GM12878 (cell line): ENCODE measurements around the gene CIAO2A. TPM values are rescaled to one million over a fixed set of nuclear protein-coding genes. Genes with fewer than 3 reads are reported as not detected.

Source experiments
- ATAC-seq: fragments of 200-7000 bp; cut with Tn5 transposase; 3 replicates; pipeline ENCODE4 v1.9.1; 2020; ENCODE audit warnings: mild to moderate bottlenecking, moderate library complexity
- BruUV-seq: library from RNA; stranded (reverse); fragments of 400-500 nt; replicated peaks from 2 replicates; lab custom pipeline; 2021; lab: Mats Ljungman, UMichigan
- CTCF ChIA-PET: fragments of 300-600 bp; sonication (Branson Sonifier 250); formaldehyde crosslinking; extraction: SDS; loops from one replicate; lab custom pipeline; 2021; ENCODE audit warnings: inconsistent platforms; lab: Yijun Ruan, JAX
- POLR2A ChIA-PET: fragments of 350-600 bp; formaldehyde crosslinking; extraction: SDS; loops from one replicate; lab custom pipeline; 2021; ENCODE audit warnings: inconsistent platforms; lab: Charles Lee
- RAD21 ChIA-PET: fragments of 300-600 bp; sonication (Branson Sonifier 250); formaldehyde crosslinking; loops from one replicate; lab custom pipeline; 2023; ENCODE audit warnings: antibody characterized with exemption; ENCODE audit not compliant: unreplicated experiment; lab: Charles Lee
- SMC1A ChIA-PET: fragments of 300-600 bp; sonication (Branson Sonifier 250); formaldehyde crosslinking; loops from one replicate; lab custom pipeline; 2023; ENCODE audit not compliant: unreplicated experiment, uncharacterized antibody; lab: Charles Lee
- DNase-seq: peaks from one replicate; pipeline ENCODE4 v3.0.0-alpha.2; 2011; ENCODE audit warnings: low read depth, low spot score
- FAIRE-seq: peaks from 3 replicates; lab custom pipeline; 2011; peaks lifted over from hg19 to GRCh38; lab: Jason Lieb, UNC
- H2AFZ ChIP-seq: 2 replicates; pipeline ENCODE4 v1.6.0; 2011; ENCODE audit warnings: low read depth, low read length, control low read depth; ENCODE audit not compliant: control insufficient read depth
- H3K27ac ChIP-seq: 2 replicates; pipeline ENCODE4 v1.5.1; 2011; ENCODE audit warnings: control low read depth; ENCODE audit not compliant: control insufficient read depth, insufficient read depth
- H3K27me3 ChIP-seq, 2 experiments: replicated peaks in 1 of 2; 2 replicates each; pipeline versions ENCODE4 v1.6.0 to v1.6.1; 2011; ENCODE audit warnings: low read length in 1 of 2; ENCODE audit not compliant: control insufficient read depth in 2 of 2, insufficient read depth in 2 of 2
- H3K36me3 ChIP-seq, 2 experiments: 2 replicates each; pipeline ENCODE4 v1.5.1; 2011; ENCODE audit warnings: low read length in 1 of 2; ENCODE audit not compliant: control insufficient read depth in 2 of 2, insufficient read depth in 2 of 2
- H3K4me1 ChIP-seq: 2 replicates; pipeline ENCODE4 v1.6.1; 2011; ENCODE audit warnings: mild to moderate bottlenecking, low read length, moderate library complexity, mixed read lengths; ENCODE audit not compliant: control insufficient read depth, insufficient read depth
- H3K4me2 ChIP-seq: 2 replicates; pipeline ENCODE4 v1.6.0; 2011; ENCODE audit warnings: control low read depth; ENCODE audit not compliant: control insufficient read depth, insufficient read depth
- H3K4me3 ChIP-seq: fragments of 200-600 bp; sonication (generic); 2 replicates; pipeline ENCODE4 v1.5.1; 2016
- H3K79me2 ChIP-seq: 2 replicates; pipeline ENCODE4 v1.6.0; 2011; ENCODE audit warnings: low read length; ENCODE audit not compliant: control insufficient read depth, insufficient read depth
- H3K9ac ChIP-seq: 2 replicates; pipeline ENCODE4 v1.8.0; 2011; ENCODE audit warnings: low read length, control low read depth, mixed read lengths; ENCODE audit not compliant: control insufficient read depth, insufficient read depth
- H3K9me3 ChIP-seq: replicated peaks from 3 replicates; pipeline ENCODE4 v1.5.1; 2011; ENCODE audit warnings: mild to moderate bottlenecking, low read length; ENCODE audit not compliant: control insufficient read depth, insufficient read depth
- H4K20me1 ChIP-seq: 2 replicates; pipeline ENCODE4 v1.6.0; 2011; ENCODE audit not compliant: control insufficient read depth, insufficient read depth
- ATF7 ChIP-seq: fragments of 450-650 bp; IDR thresholded peaks from 2 replicates; pipeline ENCODE4 v1.6.1; 2016; ENCODE audit warnings: low read depth, mild to moderate bottlenecking
- IRF4 ChIP-seq: IDR thresholded peaks from 2 replicates; pipeline ENCODE4 v1.6.1; 2011; ENCODE audit warnings: low read depth, low read length
- NFIC ChIP-seq: IDR thresholded peaks from 2 replicates; pipeline ENCODE4 v1.6.1; 2012; ENCODE audit warnings: low read depth, mild to moderate bottlenecking, inconsistent platforms, low read length, moderate library complexity
- POLR2AphosphoS5 ChIP-seq: IDR thresholded peaks from 2 replicates; pipeline ENCODE4 v1.6.1; 2011; ENCODE audit warnings: mild to moderate bottlenecking, low read length, inconsistent platforms
- POU2F2 ChIP-seq: IDR thresholded peaks from 3 replicates; pipeline ENCODE4 v1.6.1; 2011; ENCODE audit warnings: low read depth, mild to moderate bottlenecking, low read length, borderline replicate concordance
- SP1 ChIP-seq: IDR thresholded peaks from one replicate; pipeline ENCODE4 v1.6.1; 2011; ENCODE audit warnings: low read depth, low read length
- ZBED1 ChIP-seq: IDR thresholded peaks from 2 replicates; pipeline ENCODE4 v1.6.1; 2016; ENCODE audit warnings: borderline replicate concordance
- WGBS: methylation state at CpG from one replicate; pipeline ENCODE4 v1.1.6; 2016; ENCODE audit warnings: low lambda C conversion rate; ENCODE audit not compliant: insufficient replicate concordance, insufficient coverage; ENCODE audit errors: missing lambda C conversion rate; 5-methylcytosine and 5-hydroxymethylcytosine counted together
- in situ Hi-C: fragments of 300-500 bp; cut with MboI; formaldehyde crosslinking; loops from 9 replicates; pipeline ENCODE4 v1.14.3; 2018; ENCODE audit warnings: mixed read lengths
- intact Hi-C: fragments of 100-400 bp; cut with micrococcal nuclease; formaldehyde crosslinking; loops from one replicate; pipeline ENCODE4 v1.14.2; 2022; ENCODE audit not compliant: unreplicated experiment
- polyA plus RNA-seq, 11 experiments: library from polyadenylated mRNA; depleted of rRNA in 4 of 11; unstranded in 6 of 11; stranded (reverse) in 5 of 11; fragments of >200 nt; fragmentation: Nextera tagmentation in 4 of 11; fragmentation: Illumina TruSeq in 1 of 11; extraction: Ambion mirVana in 4 of 11; extraction: Trizol in 1 of 11; gene quantifications; 1 replicate in 1 of 11; 2 replicates in 10 of 11; pipeline versions ENCODE4 v1.2.1 to v1.2.3, GENCODE V29; 2011 to 2016; ENCODE audit warnings: inconsistent platforms in 2 of 11, missing spikeins in 2 of 11, low read depth in 1 of 11
- total RNA-seq, 4 experiments: library from RNA; depleted of rRNA in 3 of 4; stranded (reverse); fragments of >200 nt in 3 of 4; fragmentation: Illumina TruSeq in 1 of 4; extraction: Trizol in 1 of 4; gene quantifications; 2 replicates each; pipeline versions ENCODE4 v1.2.1 to v1.2.3, GENCODE V29; 2013 to 2021
- TF ChIP-seq, protein P1 (sequence below): fragments of 450-650 bp; IDR thresholded peaks from 2 replicates; pipeline ENCODE4 v1.6.1; 2018; ENCODE audit warnings: borderline replicate concordance, mild to moderate bottlenecking; ENCODE audit not compliant: partially characterized antibody

Gene CIAO2A
- total and polyA plus RNA-seq, 10 of the 15 experiments (the other 5 are each of a cell fraction or from before 2014, with no cell fraction given): 94.5 to 400 (median 204) TPM

DNA sequence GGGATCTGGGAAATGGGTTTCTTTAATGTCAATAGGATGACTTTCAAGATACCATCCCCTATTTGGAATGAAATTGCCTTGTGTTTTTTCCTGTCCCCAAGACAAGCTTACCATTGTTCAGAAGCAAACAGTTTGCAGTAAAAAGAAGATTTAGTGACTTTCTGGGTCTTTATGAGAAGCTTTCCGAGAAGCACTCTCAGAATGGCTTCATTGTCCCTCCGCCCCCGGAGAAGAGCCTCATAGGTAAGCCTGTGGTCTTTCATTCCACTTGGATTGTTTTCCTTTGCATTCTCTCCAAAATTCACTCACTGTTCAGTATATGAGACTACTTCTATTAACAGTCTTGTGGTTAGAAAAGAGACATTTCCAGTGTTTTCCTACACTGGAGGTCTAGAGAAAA lies 32.3 kb upstream of the CIAO2A start:
- Histone ChIP-seq H3K36me3 (peaks cover 18 to 48% of the 10 kb centered on the region in 2 experiments), H3K9ac (no peak overlapping the region), H3K4me1 (no peaks in the 10 kb centered on the region), H4K20me1 (no peaks in the 10 kb centered on the region), H3K79me2 (no peaks in the 10 kb centered on the region), H3K4me2 (no peak overlapping the region), H3K9me3 (no peaks in the 10 kb centered on the region; the same call in 2 of the 3 replicates), H3K4me3 (no peak overlapping the region), H3K27ac (no peak overlapping the region), H3K27me3 (no peaks in the 10 kb centered on the region), H2AFZ (no peak overlapping the region)
- CTCF ChIA-PET: interaction anchor here (0.6 to 2.0 kb wide), 4 partner anchors 15 to 419 kb away, joined by 3 to 13 read pairs (median 4); no protein-coding TSS in a partner anchor
- DNase-seq: no peak
- intact Hi-C loops (no loop called here), in situ Hi-C loops (no loop called here)
- no peak for ATAC-seq
- no peak for FAIRE-seq
- RAD21 ChIA-PET: no interaction called here
- no peak for TF ChIP-seq ZBED1
- TF ChIP-seq NFIC: no peak
- POLR2A ChIA-PET: interaction anchor here (0.7 kb wide), 1 partner anchor 621 kb away, joined by 8 read pairs; no protein-coding TSS in a partner anchor
- BruUV-seq: no TSS peak
- SMC1A ChIA-PET: interaction anchor here (1.4 kb wide), 1 partner anchor 14 kb away, joined by 4 read pairs; no protein-coding TSS in a partner anchor
- WGBS: 64% methylated on average over 3 of the region's 3 CpGs

DNA sequence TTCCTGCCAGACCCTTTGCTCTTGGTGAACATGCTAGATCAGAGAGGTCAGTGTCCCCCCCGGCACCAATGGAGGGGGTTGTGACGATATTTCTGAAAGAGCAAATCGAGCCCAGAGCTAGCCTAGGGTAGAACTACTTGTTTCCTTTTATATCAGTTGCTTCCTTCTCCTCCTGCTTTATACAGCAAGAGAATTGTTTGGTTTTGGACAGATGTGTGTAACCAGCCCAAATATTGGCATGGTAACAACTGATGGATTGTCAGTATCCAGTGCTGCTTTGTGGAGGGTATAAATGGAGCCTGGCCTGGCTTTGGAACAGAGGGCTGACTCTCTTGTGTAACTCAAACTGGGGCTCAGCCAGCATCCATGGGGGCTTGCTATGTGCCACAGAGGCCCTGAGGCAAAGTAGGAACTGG lies 29.3 kb upstream of the CIAO2A start:
- Histone ChIP-seq H3K4me2 (no peak overlapping the region), H3K27ac (no peak overlapping the region), H3K4me1 (no peaks in the 10 kb centered on the region), H4K20me1 (no peaks in the 10 kb centered on the region), H3K4me3 (no peak overlapping the region), H3K36me3 (peaks cover 11 to 38% of the 10 kb centered on the region in 2 experiments)
- TSS peak; percentile 40 for BruUV-seq
- ChIA-PET SMC1A (interaction anchor here (0.6 to 1.7 kb wide), 5 partner anchors 10 to 510 kb away, joined by 3 to 5 read pairs (median 4); partner anchors contain the start of gene CIAO2A), CTCF (interaction anchor here (1.2 to 1.9 kb wide), 3 partner anchors 9 to 30 kb away, joined by 3 to 6 read pairs (median 5); no protein-coding TSS in a partner anchor)
- DNase-seq: no peak
- TF ChIP-seq POLR2AphosphoS5 (no peak), POU2F2 (no peak), ATF7 (no peak), SP1 (no peak), IRF4 (no peak)
- TF ChIP-seq, protein P1, sequence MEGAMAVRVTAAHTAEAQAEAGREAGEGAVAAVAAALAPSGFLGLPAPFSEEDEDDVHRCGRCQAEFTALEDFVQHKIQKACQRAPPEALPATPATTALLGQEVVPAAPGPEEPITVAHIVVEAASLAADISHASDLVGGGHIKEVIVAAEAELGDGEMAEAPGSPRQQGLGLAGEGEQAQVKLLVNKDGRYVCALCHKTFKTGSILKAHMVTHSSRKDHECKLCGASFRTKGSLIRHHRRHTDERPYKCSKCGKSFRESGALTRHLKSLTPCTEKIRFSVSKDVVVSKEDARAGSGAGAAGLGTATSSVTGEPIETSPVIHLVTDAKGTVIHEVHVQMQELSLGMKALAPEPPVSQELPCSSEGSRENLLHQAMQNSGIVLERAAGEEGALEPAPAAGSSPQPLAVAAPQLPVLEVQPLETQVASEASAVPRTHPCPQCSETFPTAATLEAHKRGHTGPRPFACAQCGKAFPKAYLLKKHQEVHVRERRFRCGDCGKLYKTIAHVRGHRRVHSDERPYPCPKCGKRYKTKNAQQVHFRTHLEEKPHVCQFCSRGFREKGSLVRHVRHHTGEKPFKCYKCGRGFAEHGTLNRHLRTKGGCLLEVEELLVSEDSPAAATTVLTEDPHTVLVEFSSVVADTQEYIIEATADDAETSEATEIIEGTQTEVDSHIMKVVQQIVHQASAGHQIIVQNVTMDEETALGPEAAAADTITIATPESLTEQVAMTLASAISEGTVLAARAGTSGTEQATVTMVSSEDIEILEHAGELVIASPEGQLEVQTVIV: no peak
- TF ChIP-seq, all 136 proteins: peak for 0
- RAD21 ChIA-PET: interaction anchor here (1.1 kb wide), 1 partner anchor 31 kb away, joined by 3 read pairs; no protein-coding TSS in a partner anchor
- POLR2A ChIA-PET: interaction anchor here (0.6 to 1.7 kb wide), 3 partner anchors 9 to 489 kb away, joined by 3 to 4 read pairs (median 4); no protein-coding TSS in a partner anchor
- intact Hi-C loops: no loop called here
- H3K27me3 ChIP-seq: no peaks in the 10 kb centered on the region
- ATAC-seq (no peak), FAIRE-seq (no peak)
- 100% methylated on average over 3 of the region's 3 CpGs for WGBS
- no peaks in the 10 kb centered on the region for H3K79me2 ChIP-seq
- no peak overlapping the region for H2AFZ ChIP-seq
- H3K9ac ChIP-seq: no peak overlapping the region
- no peaks in the 10 kb centered on the region; the same call in 2 of the 3 replicates for H3K9me3 ChIP-seq
- in situ Hi-C loops: no loop called here
